Mesenchymal stem cell (in vitro differentiated cells and primary cell): Measurements from ENCODE around the gene KIR3DL1.
"Not testable (repeated sequence)": the region's sequence is repeated elsewhere in the genome, so short reads cannot be mapped to it uniquely, and the experiment has no call there.

ENCODE experiments used
- DNase-seq: peaks from one replicate; pipeline ENCODE4 v3.0.0-alpha.2; 2013
- H2AFZ ChIP-seq: one replicate; pipeline ENCODE4 v1.6.1; 2013; ENCODE audit warnings: low read depth, mild to moderate bottlenecking, control low read depth, inconsistent platforms, low read length, moderate library complexity
- H2AK5ac ChIP-seq: 2 replicates; pipeline ENCODE4 v1.6.1; 2013; ENCODE audit warnings: low read length, moderate library complexity, mild to moderate bottlenecking, inconsistent platforms; ENCODE audit not compliant: severe bottlenecking
- H2BK120ac ChIP-seq: one replicate; pipeline ENCODE4 v1.6.1; 2013; ENCODE audit warnings: low read depth, mild to moderate bottlenecking, inconsistent platforms, low read length, moderate library complexity
- H2BK12ac ChIP-seq, 2 experiments: one replicate each; pipeline ENCODE4 v1.6.1; 2013; ENCODE audit warnings: inconsistent platforms in 2 of 2, low read length in 2 of 2, mild to moderate bottlenecking in 2 of 2, moderate library complexity in 2 of 2, control low read depth in 1 of 2
- H2BK15ac ChIP-seq: one replicate; pipeline ENCODE4 v1.6.1; 2013; ENCODE audit warnings: mild to moderate bottlenecking, low read depth, inconsistent platforms; ENCODE audit not compliant: poor library complexity, severe bottlenecking
- H2BK5ac ChIP-seq: 2 replicates; pipeline ENCODE4 v1.6.1; 2013; ENCODE audit warnings: low read depth, mild to moderate bottlenecking, low read length, control low read depth, inconsistent platforms; ENCODE audit not compliant: poor library complexity, severe bottlenecking
- H3K14ac ChIP-seq, 2 experiments: one replicate each; pipeline ENCODE4 v1.6.1; 2013; ENCODE audit warnings: inconsistent platforms in 2 of 2, low read length in 2 of 2, control low read depth in 1 of 2, mild to moderate bottlenecking in 1 of 2, moderate library complexity in 1 of 2
- H3K18ac ChIP-seq, 2 experiments: one replicate each; pipeline ENCODE4 v1.6.1; 2013; ENCODE audit warnings: inconsistent platforms in 2 of 2, low read length in 2 of 2, control low read depth in 1 of 2, low read depth in 1 of 2, mild to moderate bottlenecking in 1 of 2
- H3K23ac ChIP-seq, 2 experiments: one replicate each; pipeline ENCODE4 v1.6.1; 2013; ENCODE audit warnings: inconsistent platforms in 2 of 2, low read length in 2 of 2, mild to moderate bottlenecking in 2 of 2, moderate library complexity in 2 of 2, control low read depth in 1 of 2
- H3K27ac ChIP-seq: 2 replicates; pipeline ENCODE4 v1.5.1; 2013; ENCODE audit warnings: mild to moderate bottlenecking, moderate library complexity, low read length, control low read depth, inconsistent platforms; ENCODE audit not compliant: poor library complexity, severe bottlenecking
- H3K27me3 ChIP-seq, 2 experiments: 2 replicates each; pipeline versions ENCODE4 v1.6.1 to v1.7.0; 2013; ENCODE audit warnings: low read length in 2 of 2, mild to moderate bottlenecking in 2 of 2, moderate library complexity in 2 of 2, control low read depth in 1 of 2, inconsistent platforms in 1 of 2; ENCODE audit not compliant: control insufficient read depth in 1 of 2, insufficient read depth in 1 of 2
- H3K36me3 ChIP-seq, 2 experiments: 2 replicates each; pipeline versions ENCODE4 v1.6.1 to v1.7.0; 2013; ENCODE audit warnings: low read length in 2 of 2, control low read depth in 1 of 2, inconsistent platforms in 1 of 2, low read depth in 1 of 2, mild to moderate bottlenecking in 1 of 2; ENCODE audit not compliant: insufficient read depth in 2 of 2, control insufficient read depth in 1 of 2
- H3K4ac ChIP-seq, 2 experiments: one replicate each; pipeline ENCODE4 v1.6.1; 2013; ENCODE audit warnings: inconsistent platforms in 2 of 2, low read length in 2 of 2, mild to moderate bottlenecking in 2 of 2, moderate library complexity in 2 of 2, control low read depth in 1 of 2, low read depth in 1 of 2
- H3K4me1 ChIP-seq: 2 replicates; pipeline ENCODE4 v1.6.1; 2013; ENCODE audit warnings: low read depth, low read length, control low read depth; ENCODE audit not compliant: control insufficient read depth, insufficient read depth
- H3K4me2 ChIP-seq: 2 replicates; pipeline ENCODE4 v1.6.1; 2013; ENCODE audit warnings: low read length, mild to moderate bottlenecking, inconsistent platforms; ENCODE audit not compliant: poor library complexity, severe bottlenecking
- H3K4me3 ChIP-seq, 2 experiments: 2 replicates each; pipeline versions ENCODE4 v1.5.1 to v1.7.0; 2013; ENCODE audit warnings: low read length in 2 of 2, mild to moderate bottlenecking in 2 of 2, control low read depth in 1 of 2, low read depth in 1 of 2; ENCODE audit not compliant: insufficient read depth in 1 of 2
- H3K79me1 ChIP-seq: replicated peaks from 2 replicates; pipeline ENCODE4 v1.6.1; 2013; ENCODE audit warnings: mild to moderate bottlenecking, control low read depth, low read length, inconsistent platforms; ENCODE audit not compliant: poor library complexity, severe bottlenecking
- H3K9ac ChIP-seq: 2 replicates; pipeline ENCODE4 v1.7.0; 2013; ENCODE audit warnings: mild to moderate bottlenecking, low read length, moderate library complexity
- H3K9me3 ChIP-seq: 2 replicates; pipeline ENCODE4 v1.7.0; 2013; ENCODE audit warnings: mild to moderate bottlenecking, low read length; ENCODE audit not compliant: control insufficient read depth
- H4K8ac ChIP-seq: one replicate; pipeline ENCODE4 v1.6.1; 2013; ENCODE audit warnings: inconsistent platforms, mild to moderate bottlenecking, low read length, moderate library complexity
- H4K91ac ChIP-seq: one replicate; pipeline ENCODE4 v1.6.1; 2013; ENCODE audit warnings: mild to moderate bottlenecking, low read length, inconsistent platforms
- WGBS: methylation state at CpG from one replicate; pipeline ENCODE4 v1.1.7; 2013; ENCODE audit warnings: mixed read lengths; 5-methylcytosine and 5-hydroxymethylcytosine counted together

Gene KIR3DL1

DNA sequence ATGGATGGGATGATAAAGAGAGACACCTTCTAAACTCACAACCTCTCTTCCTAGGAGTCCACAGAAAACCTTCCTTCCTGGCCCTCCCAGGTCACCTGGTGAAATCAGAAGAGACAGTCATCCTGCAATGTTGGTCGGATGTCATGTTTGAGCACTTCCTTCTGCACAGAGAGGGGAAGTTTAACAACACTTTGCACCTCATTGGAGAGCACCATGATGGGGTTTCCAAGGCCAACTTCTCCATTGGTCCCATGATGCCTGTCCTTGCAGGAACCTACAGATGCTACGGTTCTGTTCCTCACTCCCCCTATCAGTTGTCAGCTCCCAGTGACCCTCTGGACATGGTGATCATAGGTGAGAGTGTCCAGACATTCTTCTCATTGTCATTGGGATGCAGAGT lies 21.3 kb downstream of the KIR3DL1 start:
- H3K14ac ChIP-seq, H3K4me3 ChIP-seq, H4K8ac ChIP-seq, H3K27ac ChIP-seq, H4K91ac ChIP-seq, H3K18ac ChIP-seq, H2AFZ ChIP-seq, H3K4ac ChIP-seq, H3K23ac ChIP-seq, H2BK5ac ChIP-seq, H3K79me1 ChIP-seq, H3K27me3 ChIP-seq, H3K4me1 ChIP-seq, H3K36me3 ChIP-seq, H3K9me3 ChIP-seq, H2AK5ac ChIP-seq, H2BK120ac ChIP-seq, H3K4me2 ChIP-seq, H2BK15ac ChIP-seq, H3K9ac ChIP-seq, H2BK12ac ChIP-seq, DNase-seq: not testable (repeated sequence)
- 44% methylated on average over 1 of the region's 2 CpGs for WGBS

DNA sequence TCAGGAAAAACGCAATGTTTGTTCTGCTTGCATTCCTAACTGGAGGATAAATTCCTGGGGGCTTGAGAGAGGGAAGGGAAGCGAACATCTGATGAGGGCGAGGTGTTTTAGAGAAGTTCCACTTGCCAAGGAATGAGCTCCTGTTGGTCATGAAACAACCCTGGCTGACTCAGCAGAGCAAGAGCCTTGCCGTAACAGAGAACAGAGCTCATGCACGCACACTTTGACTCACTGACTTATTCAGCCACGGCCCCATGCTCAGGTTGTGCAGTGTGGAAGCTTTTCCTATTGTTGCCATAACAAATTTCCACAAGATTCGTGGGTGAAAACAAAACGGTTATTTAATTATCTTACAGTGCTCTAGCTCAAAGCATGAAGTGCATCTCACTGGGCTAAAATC lies 26.9 kb downstream of the KIR3DL1 start:
- not testable (repeated sequence) for H3K9ac ChIP-seq, H4K8ac ChIP-seq, H3K4ac ChIP-seq, H2BK5ac ChIP-seq, H3K36me3 ChIP-seq, H3K23ac ChIP-seq, H3K4me2 ChIP-seq, H3K9me3 ChIP-seq, H4K91ac ChIP-seq, H2AFZ ChIP-seq, H3K4me3 ChIP-seq, H3K4me1 ChIP-seq, H3K27me3 ChIP-seq, H2BK120ac ChIP-seq, H2BK12ac ChIP-seq, H3K27ac ChIP-seq, DNase-seq, H3K18ac ChIP-seq, H3K79me1 ChIP-seq, H3K14ac ChIP-seq, H2AK5ac ChIP-seq, H2BK15ac ChIP-seq
- WGBS: 64% methylated on average over 8 of the region's 8 CpGs

DNA sequence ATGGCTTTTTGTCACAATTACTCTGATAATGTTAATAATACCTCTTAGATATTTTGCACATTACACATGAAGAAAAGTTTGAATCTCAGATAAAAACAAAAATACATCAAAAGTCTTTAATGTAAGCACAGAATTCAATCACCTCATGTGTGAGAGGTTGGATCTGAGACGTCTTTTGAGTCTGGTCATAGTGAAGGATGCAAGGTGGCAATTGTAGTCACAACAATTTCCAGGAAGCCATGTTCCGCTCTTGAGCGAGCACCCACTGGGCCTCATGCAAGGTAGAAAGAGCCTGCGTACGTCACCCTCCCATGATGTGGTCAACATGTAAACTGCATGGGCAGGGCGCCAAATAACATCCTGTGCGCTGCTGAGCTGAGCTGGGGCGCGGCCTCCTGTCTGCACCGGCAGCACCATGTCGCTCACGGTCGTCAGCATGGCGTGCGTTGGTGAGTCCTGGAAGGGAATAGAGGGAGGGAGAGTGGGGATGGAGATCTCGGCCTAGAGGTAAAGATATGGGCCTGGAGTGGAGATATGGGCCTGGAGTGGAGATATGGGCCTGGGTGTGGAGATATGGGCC lies 33.9 kb downstream of the KIR3DL1 start, which contains the start of gene KIR3DL2:
Gene KIR3DL2 (plus strand): TSS at position 383 of the 580 bp plus-strand sequence. CDS start 33 bp downstream, at position 416.
- not testable (repeated sequence) for H4K91ac ChIP-seq, H2AK5ac ChIP-seq, H3K9ac ChIP-seq, H3K27ac ChIP-seq, H3K4me1 ChIP-seq, H2BK15ac ChIP-seq, H3K23ac ChIP-seq, H2BK5ac ChIP-seq, H3K18ac ChIP-seq, H4K8ac ChIP-seq, H2AFZ ChIP-seq, H3K27me3 ChIP-seq, H3K4ac ChIP-seq, H3K4me3 ChIP-seq, H3K36me3 ChIP-seq, H3K79me1 ChIP-seq, H3K14ac ChIP-seq, H3K4me2 ChIP-seq, H2BK120ac ChIP-seq, DNase-seq, H2BK12ac ChIP-seq, H3K9me3 ChIP-seq
- 83% methylated on average over 16 of the region's 16 CpGs for WGBS

DNA sequence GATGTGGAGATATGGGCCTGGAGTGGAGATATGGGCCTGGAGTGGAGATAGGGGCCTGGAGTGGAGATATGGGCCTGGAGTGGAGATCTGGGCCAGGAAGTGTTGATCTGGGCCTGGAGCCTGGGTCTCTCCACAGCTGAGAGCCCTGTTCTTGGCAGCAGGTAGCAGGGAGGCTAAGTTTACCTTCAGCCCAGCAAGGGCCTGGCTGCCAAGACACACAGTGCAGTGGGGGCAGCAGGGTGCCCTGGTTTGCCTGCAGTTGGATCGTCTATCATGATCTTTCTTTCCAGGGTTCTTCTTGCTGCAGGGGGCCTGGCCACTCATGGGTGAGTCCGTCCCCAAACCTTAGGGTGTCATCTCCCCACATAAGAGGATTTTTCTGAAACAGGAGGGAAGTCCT lies 34.7 kb downstream of the KIR3DL1 start:
- Histone ChIP-seq H2BK12ac (no peak overlapping the region), H2AK5ac (no peak overlapping the region), H3K4ac (no peak overlapping the region), H3K18ac (no peak overlapping the region), H3K27ac (no peak overlapping the region), H3K36me3 (no peaks in the 10 kb centered on the region), H3K27me3 (no peaks in the 10 kb centered on the region), H3K14ac (no peak overlapping the region), H3K23ac (no peak overlapping the region), H2BK5ac (no peak overlapping the region), H4K8ac (no peak overlapping the region), H4K91ac (no peak overlapping the region), H2BK15ac (no peak overlapping the region), H3K9me3 (no peaks in the 10 kb centered on the region), H3K4me3 (no peak overlapping the region), H2AFZ (no peak overlapping the region), H3K9ac (no peak overlapping the region), H3K4me2 (no peak overlapping the region), H3K4me1 (no peaks in the 10 kb centered on the region), H2BK120ac (no peak overlapping the region), H3K79me1 (no peaks in the 10 kb centered on the region)
- no peak for DNase-seq
- whole genome bisulfite sequencing: 62% methylated on average over 2 of the region's 2 CpGs
